Smooth muscle cell (in vitro differentiated cells): ENCODE measurements around the gene CECR2. TPM values are rescaled to one million over a fixed set of nuclear protein-coding genes. Genes with fewer than 3 reads are reported as not detected.

Source experiments
- DNase-seq: peaks from one replicate; lab custom pipeline; 2025; ENCODE audit not compliant: unreplicated experiment; lab: John Stamatoyannopoulos, UW
- H2AFZ ChIP-seq: fragments of 200-600 bp; sonication (generic); 2 replicates; pipeline ENCODE4 v1.6.0; 2016; ENCODE audit warnings: antibody characterized with exemption, low read depth, mild to moderate bottlenecking
- H3F3A ChIP-seq: fragments of 200-600 bp; sonication (generic); 2 replicates; pipeline ENCODE4 v1.6.0; 2017; ENCODE audit warnings: antibody characterized with exemption, low read depth
- H3K27ac ChIP-seq: fragments of 200-600 bp; sonication (generic); 2 replicates; pipeline ENCODE4 v1.5.1; 2016; ENCODE audit warnings: low read depth, mild to moderate bottlenecking
- H3K27me3 ChIP-seq: fragments of 200-600 bp; sonication (generic); 2 replicates; pipeline ENCODE4 v1.6.1; 2016; ENCODE audit warnings: low read depth, mild to moderate bottlenecking
- H3K36me3 ChIP-seq: fragments of 200-600 bp; sonication (generic); 2 replicates; pipeline ENCODE4 v1.5.1; 2016; ENCODE audit warnings: low read depth
- H3K4me1 ChIP-seq: fragments of 200-600 bp; sonication (generic); 2 replicates; pipeline ENCODE4 v1.5.1; 2016; ENCODE audit warnings: low read depth
- H3K4me2 ChIP-seq: fragments of 200-600 bp; sonication (generic); 2 replicates; pipeline ENCODE4 v1.6.0; 2016; ENCODE audit warnings: mild to moderate bottlenecking
- H3K4me3 ChIP-seq: fragments of 200-600 bp; sonication (generic); 2 replicates; pipeline ENCODE4 v1.5.1; 2016; ENCODE audit warnings: mild to moderate bottlenecking
- H3K79me2 ChIP-seq: fragments of 200-600 bp; sonication (generic); 2 replicates; pipeline ENCODE4 v1.6.0; 2016; ENCODE audit warnings: low read depth, mild to moderate bottlenecking
- H3K9ac ChIP-seq: fragments of 200-600 bp; sonication (generic); 2 replicates; pipeline ENCODE4 v1.6.0; 2016; ENCODE audit warnings: low read depth
- H3K9me3 ChIP-seq: fragments of 200-600 bp; sonication (generic); replicated peaks from 2 replicates; pipeline ENCODE4 v1.5.1; 2016; ENCODE audit warnings: low read depth
- H4K20me1 ChIP-seq: fragments of 200-600 bp; sonication (generic); 2 replicates; pipeline ENCODE4 v1.6.0; 2016; ENCODE audit warnings: low read depth
- WGBS: methylation state at CpG from one replicate; pipeline ENCODE4 v1.1.7; 2016; ENCODE audit warnings: low lambda C conversion rate; 5-methylcytosine and 5-hydroxymethylcytosine counted together
- polyA plus RNA-seq: library from polyadenylated mRNA; unstranded; fragments of >200 nt; fragmentation: Nextera tagmentation; extraction: Ambion mirVana; gene quantifications from 2 replicates; pipeline ENCODE4 v1.2.1, GENCODE V29; 2016
- total RNA-seq: library from RNA; depleted of rRNA; stranded (reverse); fragments of >200 nt; gene quantifications from 2 replicates; pipeline ENCODE4 v1.2.3, GENCODE V29; 2014
- TF ChIP-seq, protein P1 (sequence below): fragments of 200-600 bp; sonication (generic); IDR thresholded peaks from 2 replicates; pipeline ENCODE4 v1.5.1; 2017; ENCODE audit warnings: borderline replicate concordance, mild to moderate bottlenecking, antibody characterized with exemption; ENCODE audit not compliant: insufficient read depth, poor library complexity, severe bottlenecking

Gene CECR2
- total and polyA plus RNA-seq, 2 experiments from 2014 or later, result 1.4 to 2.8 TPM

DNA sequence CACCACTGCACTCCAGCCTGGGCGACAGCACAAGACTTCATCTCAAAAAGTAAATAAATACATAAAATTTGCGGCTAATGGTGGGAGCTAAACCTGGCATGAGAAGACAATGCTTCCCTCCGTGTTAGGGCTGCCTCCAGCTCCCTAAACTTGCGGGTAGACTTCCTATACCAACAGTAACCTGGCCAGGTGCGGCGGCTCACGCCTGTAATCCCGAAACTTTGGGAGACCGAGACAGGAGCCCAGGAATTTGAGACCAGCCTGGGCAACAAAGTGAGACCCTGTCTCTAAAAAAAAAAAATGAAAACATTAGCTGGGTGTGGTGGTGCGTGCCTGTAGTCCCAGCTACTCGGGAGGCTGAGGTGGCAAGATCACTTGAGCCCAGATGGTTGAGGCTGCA, 219.3 kb downstream of the CECR2 start:
- no peak overlapping the region for H3K27ac ChIP-seq
- no peaks in the 10 kb centered on the region for H3K79me2 ChIP-seq
- no peak overlapping the region for H3K9ac ChIP-seq
- H3K27me3 ChIP-seq, result no peaks in the 10 kb centered on the region
- H3F3A ChIP-seq, result no peaks in the 10 kb centered on the region
- no peaks in the 10 kb centered on the region for H3K4me1 ChIP-seq
- TF ChIP-seq, protein P1, sequence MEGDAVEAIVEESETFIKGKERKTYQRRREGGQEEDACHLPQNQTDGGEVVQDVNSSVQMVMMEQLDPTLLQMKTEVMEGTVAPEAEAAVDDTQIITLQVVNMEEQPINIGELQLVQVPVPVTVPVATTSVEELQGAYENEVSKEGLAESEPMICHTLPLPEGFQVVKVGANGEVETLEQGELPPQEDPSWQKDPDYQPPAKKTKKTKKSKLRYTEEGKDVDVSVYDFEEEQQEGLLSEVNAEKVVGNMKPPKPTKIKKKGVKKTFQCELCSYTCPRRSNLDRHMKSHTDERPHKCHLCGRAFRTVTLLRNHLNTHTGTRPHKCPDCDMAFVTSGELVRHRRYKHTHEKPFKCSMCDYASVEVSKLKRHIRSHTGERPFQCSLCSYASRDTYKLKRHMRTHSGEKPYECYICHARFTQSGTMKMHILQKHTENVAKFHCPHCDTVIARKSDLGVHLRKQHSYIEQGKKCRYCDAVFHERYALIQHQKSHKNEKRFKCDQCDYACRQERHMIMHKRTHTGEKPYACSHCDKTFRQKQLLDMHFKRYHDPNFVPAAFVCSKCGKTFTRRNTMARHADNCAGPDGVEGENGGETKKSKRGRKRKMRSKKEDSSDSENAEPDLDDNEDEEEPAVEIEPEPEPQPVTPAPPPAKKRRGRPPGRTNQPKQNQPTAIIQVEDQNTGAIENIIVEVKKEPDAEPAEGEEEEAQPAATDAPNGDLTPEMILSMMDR, result no peak
- H3K4me3 ChIP-seq, result no peak overlapping the region
- H4K20me1 ChIP-seq, result no peaks in the 10 kb centered on the region
- peaks cover 11% of the 10 kb centered on the region for H3K36me3 ChIP-seq
- H3K9me3 ChIP-seq, result no peaks in the 10 kb centered on the region
- DNase-seq, result no peak
- no peak overlapping the region for H2AFZ ChIP-seq
- no peak overlapping the region for H3K4me2 ChIP-seq
- whole genome bisulfite sequencing, result 98% methylated on average over 11 of the region's 11 CpGs

DNA sequence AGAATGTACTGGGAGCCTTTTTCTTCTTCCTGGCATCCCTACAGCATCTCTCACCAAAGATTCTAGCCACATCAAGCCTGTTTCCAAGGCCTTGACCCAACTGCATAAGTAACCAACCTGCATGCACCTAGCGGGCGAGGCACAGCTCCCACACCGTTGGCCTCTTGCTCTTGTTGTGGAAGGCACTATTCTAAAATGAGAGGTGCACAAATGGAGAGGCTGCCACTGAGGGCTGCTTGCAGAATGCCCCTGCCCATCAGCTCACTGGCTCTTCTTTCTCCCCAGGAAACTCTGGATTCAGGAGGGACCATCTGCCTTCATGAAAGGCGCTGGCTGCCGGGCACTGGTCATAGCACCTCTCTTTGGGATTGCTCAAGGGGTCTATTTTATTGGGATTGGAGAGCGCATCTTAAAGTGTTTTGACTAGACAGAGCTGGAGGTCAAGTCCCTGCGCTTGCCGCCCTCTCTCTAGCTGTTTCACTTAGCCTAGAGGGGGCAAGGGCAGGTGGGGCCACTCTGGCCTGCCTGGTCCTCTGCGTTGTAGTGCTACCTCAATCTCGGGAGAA, 220.6 kb downstream of the CECR2 start:
- no peaks in the 10 kb centered on the region for H3F3A ChIP-seq
- no peak overlapping the region for H3K27ac ChIP-seq
- no peak overlapping the region for H3K4me2 ChIP-seq
- no peak overlapping the region for H3K4me3 ChIP-seq
- H2AFZ ChIP-seq, result no peak overlapping the region
- H4K20me1 ChIP-seq, result no peaks in the 10 kb centered on the region
- no peaks in the 10 kb centered on the region for H3K79me2 ChIP-seq
- WGBS, result 94% methylated on average over 10 of the region's 10 CpGs
- no peak overlapping the region for H3K9ac ChIP-seq
- no peaks in the 10 kb centered on the region for H3K9me3 ChIP-seq
- no peak for DNase-seq
- no peaks in the 10 kb centered on the region for H3K4me1 ChIP-seq
- H3K36me3 ChIP-seq, result peaks cover 14% of the 10 kb centered on the region
- TF ChIP-seq, protein P1, result no peak
- no peaks in the 10 kb centered on the region for H3K27me3 ChIP-seq

DNA sequence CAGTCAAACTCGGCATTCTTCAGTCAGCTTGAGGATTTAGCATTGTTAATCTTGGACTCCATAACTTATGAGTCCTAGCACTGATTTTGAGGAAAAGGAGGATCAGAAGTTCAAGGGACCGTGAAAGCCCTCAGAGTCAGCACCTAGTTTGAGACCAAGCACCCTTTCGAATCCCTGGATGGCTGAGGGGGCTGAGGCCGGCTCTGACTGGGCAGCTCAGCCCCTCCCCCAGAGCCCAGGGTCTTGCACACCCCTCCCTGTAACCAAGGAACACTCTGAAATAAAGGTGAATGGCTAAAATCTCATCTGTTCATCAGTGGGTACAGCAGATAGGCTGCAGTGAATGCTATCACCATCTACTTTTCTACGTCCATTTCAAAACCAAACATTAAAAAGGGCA, 221.3 kb downstream of the CECR2 start:
- 98% methylated on average over 5 of the region's 5 CpGs for WGBS
- H3K4me1 ChIP-seq, result no peaks in the 10 kb centered on the region
- H3F3A ChIP-seq, result no peaks in the 10 kb centered on the region
- no peak overlapping the region for H3K4me3 ChIP-seq
- no peaks in the 10 kb centered on the region for H3K9me3 ChIP-seq
- DNase-seq, result no peak
- no peak overlapping the region for H3K4me2 ChIP-seq
- no peak overlapping the region for H2AFZ ChIP-seq
- TF ChIP-seq, protein P1, result no peak
- peaks cover 14% of the 10 kb centered on the region for H3K36me3 ChIP-seq
- H3K79me2 ChIP-seq, result no peaks in the 10 kb centered on the region
- no peaks in the 10 kb centered on the region for H3K27me3 ChIP-seq
- no peak overlapping the region for H3K27ac ChIP-seq
- H4K20me1 ChIP-seq, result no peaks in the 10 kb centered on the region
- no peak overlapping the region for H3K9ac ChIP-seq

DNA sequence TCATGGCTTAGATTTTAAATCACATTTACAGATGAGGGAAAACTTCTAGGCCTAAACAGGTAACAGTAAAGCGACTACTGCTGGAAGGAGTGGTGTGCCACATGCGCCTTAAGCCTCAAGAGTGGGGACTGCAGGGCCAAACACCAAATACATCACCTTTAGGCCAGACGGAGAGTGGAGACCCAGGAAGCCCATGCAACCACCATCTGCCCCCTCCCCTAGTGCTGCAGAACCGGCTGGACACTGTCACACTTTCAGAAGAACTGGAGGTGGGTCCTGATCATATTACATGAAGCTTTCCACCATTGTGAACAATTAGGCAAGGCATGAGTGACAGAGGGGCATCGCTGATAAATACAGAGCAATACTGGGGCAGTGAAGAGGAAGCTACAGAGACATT, 222.9 kb downstream of the CECR2 start:
- no peaks in the 10 kb centered on the region for H3K27me3 ChIP-seq
- no peak overlapping the region for H3K27ac ChIP-seq
- TF ChIP-seq, protein P1, result no peak
- 99% methylated on average over 5 of the region's 5 CpGs for WGBS
- no peak for DNase-seq
- no peaks in the 10 kb centered on the region for H3K4me1 ChIP-seq
- no peaks in the 10 kb centered on the region for H3K9me3 ChIP-seq
- H3K4me2 ChIP-seq, result no peak overlapping the region
- H3K36me3 ChIP-seq, result peaks cover 18% of the 10 kb centered on the region
- H3F3A ChIP-seq, result no peaks in the 10 kb centered on the region
- no peaks in the 10 kb centered on the region for H4K20me1 ChIP-seq
- no peaks in the 10 kb centered on the region for H3K79me2 ChIP-seq
- H3K9ac ChIP-seq, result no peak overlapping the region
- no peak overlapping the region for H2AFZ ChIP-seq
- no peak overlapping the region for H3K4me3 ChIP-seq
